GM21619 (cell line): ENCODE results near the gene DLGAP4.
"Not testable (repeated sequence)": the region's sequence is repeated elsewhere in the genome, so short reads cannot be mapped to it uniquely, and the experiment has no call there.

Experiments
- ATAC-seq: cut with Tn5 transposase; IDR thresholded peaks from one replicate; pipeline ENCODE4 v1.9.1; 2021; ENCODE audit not compliant: unreplicated experiment

The DLGAP4 gene

GRCh38 chr20:36490191-36490590 lies 184.1 kb downstream of the DLGAP4 start:
- ATAC-seq: no peak

- ATAC-seq: peak; percentile 59
These were observed 185.9 kb downstream of the DLGAP4 start for GRCh38 chr20:36491901-36492617.

- ATAC-seq: no peak
These were observed 187.1 kb downstream of the DLGAP4 start for GRCh38 chr20:36493051-36493800.

- ATAC-seq: no peak
These were observed 187.6 kb downstream of the DLGAP4 start for GRCh38 chr20:36493801-36494114.

GRCh38 chr20:36496707-36497669 lies 190.8 kb downstream of the DLGAP4 start:
- no peak for ATAC-seq

- ATAC-seq: no peak
These were observed 191.7 kb downstream of the DLGAP4 start for GRCh38 chr20:36497856-36498255.

GRCh38 chr20:36498386-36499179 lies 192.4 kb downstream of the DLGAP4 start:
- ATAC-seq: no peak

- no peak for ATAC-seq
These were observed 193.1 kb downstream of the DLGAP4 start for GRCh38 chr20:36499211-36499610.

GRCh38 chr20:36499723-36500501 lies 193.8 kb downstream of the DLGAP4 start:
- no peak for ATAC-seq

GRCh38 chr20:36501367-36502006 lies 195.3 kb downstream of the DLGAP4 start:
- no peak for ATAC-seq

- ATAC-seq: no peak
These were observed 198.2 kb downstream of the DLGAP4 start for GRCh38 chr20:36504295-36504694.

- ATAC-seq: no peak
These were observed 200.1 kb downstream of the DLGAP4 start for GRCh38 chr20:36506253-36506652.

- ATAC-seq: no peak
These were observed 201.6 kb downstream of the DLGAP4 start for GRCh38 chr20:36507746-36508145.

- ATAC-seq: no peak
These were observed 213.0 kb downstream of the DLGAP4 start for GRCh38 chr20:36519012-36519719.

GRCh38 chr20:36519944-36520343 lies 213.8 kb downstream of the DLGAP4 start:
- no peak for ATAC-seq

GRCh38 chr20:36521526-36521925 lies 215.4 kb downstream of the DLGAP4 start:
- no peak for ATAC-seq

GRCh38 chr20:36522412-36522811 lies 216.3 kb downstream of the DLGAP4 start:
- ATAC-seq: not testable (repeated sequence)

GRCh38 chr20:36523341-36523740 lies 217.2 kb downstream of the DLGAP4 start:
- ATAC-seq: no peak
